HG03045 (cell line): ENCODE results near the gene FBXL14.

Experiments used
- ATAC-seq: cut with Tn5 transposase; IDR thresholded peaks from one replicate; pipeline ENCODE4 v1.9.1; 2021; ENCODE audit warnings: mild to moderate bottlenecking, moderate library complexity; ENCODE audit not compliant: unreplicated experiment

The FBXL14 gene

GRCh38 chr12:1517734-1518525 lies 76.5 kb downstream of the FBXL14 start:
- ATAC-seq, result no peak

GRCh38 chr12:1517007-1517406 lies 77.4 kb downstream of the FBXL14 start:
- ATAC-seq, result no peak
